ENCODE data around the gene ARID1B.

The ARID1B gene

GRCh38 chr6:157017022-157017421, 239.8 kb downstream of the ARID1B start:
- no peaks in the 10 kb centered on the region for H3K27me3 ChIP-seq (ENCODE audit: insufficient read depth, low read length)

GRCh38 chr6:157017861-157018260, 240.7 kb downstream of the ARID1B start:
- no peak overlapping the region for H2AFZ ChIP-seq (ENCODE audit: low read length)
- no peak overlapping the region for H3K4me2 ChIP-seq (ENCODE audit: low read length)
- H3K9me2 ChIP-seq (ENCODE audit: low read depth, low read length) = no peaks in the 10 kb centered on the region
- H3K4me3 ChIP-seq (ENCODE audit: low read depth, low read length, poor library complexity, severe bottlenecking) = no peak overlapping the region
- H3F3A ChIP-seq (ENCODE audit: insufficient read depth, low read length) = 0 out of 2 replicates have a peak, but pooled peaks cover 2% of the 10 kb centered on the region
- peaks cover 57% of the 10 kb centered on the region for H3K79me2 ChIP-seq (ENCODE audit: insufficient read depth, low read length)
- no peaks in the 10 kb centered on the region for H3K27me3 ChIP-seq (ENCODE audit: insufficient read depth, low read length)
- peaks cover 71% of the 10 kb centered on the region for H3K4me1 ChIP-seq (ENCODE audit: insufficient read depth, low read length, severe bottlenecking)
- TF ChIP-seq, protein P1, sequence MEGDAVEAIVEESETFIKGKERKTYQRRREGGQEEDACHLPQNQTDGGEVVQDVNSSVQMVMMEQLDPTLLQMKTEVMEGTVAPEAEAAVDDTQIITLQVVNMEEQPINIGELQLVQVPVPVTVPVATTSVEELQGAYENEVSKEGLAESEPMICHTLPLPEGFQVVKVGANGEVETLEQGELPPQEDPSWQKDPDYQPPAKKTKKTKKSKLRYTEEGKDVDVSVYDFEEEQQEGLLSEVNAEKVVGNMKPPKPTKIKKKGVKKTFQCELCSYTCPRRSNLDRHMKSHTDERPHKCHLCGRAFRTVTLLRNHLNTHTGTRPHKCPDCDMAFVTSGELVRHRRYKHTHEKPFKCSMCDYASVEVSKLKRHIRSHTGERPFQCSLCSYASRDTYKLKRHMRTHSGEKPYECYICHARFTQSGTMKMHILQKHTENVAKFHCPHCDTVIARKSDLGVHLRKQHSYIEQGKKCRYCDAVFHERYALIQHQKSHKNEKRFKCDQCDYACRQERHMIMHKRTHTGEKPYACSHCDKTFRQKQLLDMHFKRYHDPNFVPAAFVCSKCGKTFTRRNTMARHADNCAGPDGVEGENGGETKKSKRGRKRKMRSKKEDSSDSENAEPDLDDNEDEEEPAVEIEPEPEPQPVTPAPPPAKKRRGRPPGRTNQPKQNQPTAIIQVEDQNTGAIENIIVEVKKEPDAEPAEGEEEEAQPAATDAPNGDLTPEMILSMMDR (IDR thresholded peaks at IDR 0.05; ENCODE audit: low read length) = no peak
- H4K20me1 ChIP-seq (ENCODE audit: insufficient read depth, low read length) = no peaks in the 10 kb centered on the region
- H3K27ac ChIP-seq (ENCODE audit: low read depth, low read length, poor library complexity, severe bottlenecking) = peak overlapping the region; percentile 99
- H3K36me3 ChIP-seq (ENCODE audit: insufficient read depth, low read length) = no peaks in the 10 kb centered on the region
- H3K9me3 ChIP-seq (ENCODE audit: low read length) = no peaks in the 10 kb centered on the region
- H3K9ac ChIP-seq (ENCODE audit: low read length) = no peak overlapping the region

More at GRCh38 chr6:157017022-157017421, 239.8 kb downstream of the ARID1B start:
- TF ChIP-seq EZH2 (IDR thresholded peaks at IDR 0.05; ENCODE audit: borderline replicate concordance, low read length) = no peak
- TF ChIP-seq, protein P1 (IDR thresholded peaks at IDR 0.05; ENCODE audit: low read length) = no peak
- Histone ChIP-seq H3K9me2 (ENCODE audit: low read depth, low read length) (no peaks in the 10 kb centered on the region), H3K36me3 (ENCODE audit: insufficient read depth, low read length) (no peaks in the 10 kb centered on the region), H3K9me3 (ENCODE audit: low read length) (no peaks in the 10 kb centered on the region), H3K79me2 (ENCODE audit: insufficient read depth, low read length) (peaks cover 56% of the 10 kb centered on the region), H3F3A (ENCODE audit: insufficient read depth, low read length) (peaks cover 3% of the 10 kb centered on the region; the same call in 1 of the 2 replicates), H4K20me1 (ENCODE audit: insufficient read depth, low read length) (no peaks in the 10 kb centered on the region), H3K4me2 (ENCODE audit: low read length) (no peak overlapping the region), H3K9ac (ENCODE audit: low read length) (no peak overlapping the region), H3K27ac (ENCODE audit: low read depth, low read length, poor library complexity, severe bottlenecking) (no peak overlapping the region), H2AFZ (ENCODE audit: low read length) (no peak overlapping the region), H3K4me3 (ENCODE audit: low read depth, low read length, poor library complexity, severe bottlenecking) (no peak overlapping the region), H3K4me1 (ENCODE audit: insufficient read depth, low read length, severe bottlenecking) (peaks cover 62% of the 10 kb centered on the region)

- peaks cover 62% of the 10 kb centered on the region for H3K79me2 ChIP-seq (ENCODE audit: insufficient read depth, low read length)
- no peaks in the 10 kb centered on the region for H3K9me2 ChIP-seq (ENCODE audit: low read depth, low read length)
- no peaks in the 10 kb centered on the region for H3K9me3 ChIP-seq (ENCODE audit: low read length)
- no peaks in the 10 kb centered on the region for H3K36me3 ChIP-seq (ENCODE audit: insufficient read depth, low read length)
- peak overlapping the region; percentile 30; the same call in 1 of the 2 replicates for H3K9ac ChIP-seq (ENCODE audit: low read length)
- H3K27me3 ChIP-seq (ENCODE audit: insufficient read depth, low read length) = no peaks in the 10 kb centered on the region
- peak overlapping the region; percentile 93 for H3K4me2 ChIP-seq (ENCODE audit: low read length)
- H3K27ac ChIP-seq (ENCODE audit: low read depth, low read length, poor library complexity, severe bottlenecking) = peak overlapping the region; percentile 99
- peak overlapping the region; percentile 89 for H3K4me3 ChIP-seq (ENCODE audit: low read depth, low read length, poor library complexity, severe bottlenecking)
- no peak overlapping the region for H2AFZ ChIP-seq (ENCODE audit: low read length)
- H4K20me1 ChIP-seq (ENCODE audit: insufficient read depth, low read length) = no peaks in the 10 kb centered on the region
- peaks cover 82% of the 10 kb centered on the region for H3K4me1 ChIP-seq (ENCODE audit: insufficient read depth, low read length, severe bottlenecking)
- H3F3A ChIP-seq (ENCODE audit: insufficient read depth, low read length) = 0 out of 2 replicates have a peak, but pooled peaks cover 2% of the 10 kb centered on the region
- TF ChIP-seq, protein P1 (IDR thresholded peaks at IDR 0.05; ENCODE audit: low read length) = peak; percentile 13; the same call in 1 of the 2 replicates
- no peak for TF ChIP-seq EZH2 (IDR thresholded peaks at IDR 0.05; ENCODE audit: borderline replicate concordance, low read length)
Observed at GRCh38 chr6:157019115-157019641, 242.0 kb downstream of the ARID1B start.

All from OCI-LY1 (cell line).